ENCODE measurements around the gene ATP6V0D1.

ATP6V0D1 gene

GRCh38 chr16:67444259-67445125 is 36.5 kb downstream of the ATP6V0D1 start:
- no peak for DNase-seq

DNA sequence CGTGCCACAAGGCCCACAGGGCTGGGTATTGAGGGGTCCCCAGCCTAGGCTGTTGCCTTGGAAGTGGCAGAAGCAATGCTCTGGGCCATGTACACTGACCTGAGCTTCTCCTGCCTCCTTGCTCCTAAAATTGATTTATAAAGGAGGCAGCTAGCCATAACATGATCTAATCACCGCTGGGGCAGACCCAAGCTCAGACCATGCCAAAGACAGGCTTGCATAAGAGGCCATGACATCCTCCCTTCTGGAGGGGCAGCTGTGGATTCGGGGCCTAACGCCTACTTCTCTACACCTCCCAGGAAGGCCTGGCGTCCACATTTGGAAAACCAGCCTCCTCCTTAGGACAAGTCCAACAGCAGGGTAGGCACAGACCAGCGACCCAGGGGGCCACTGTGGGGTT is 37.7 kb downstream of the ATP6V0D1 start:
- DNase-seq, result no peak

- DNase-seq, result no peak
These were observed 38.2 kb downstream of the ATP6V0D1 start for GRCh38 chr16:67442581-67443255.

DNA sequence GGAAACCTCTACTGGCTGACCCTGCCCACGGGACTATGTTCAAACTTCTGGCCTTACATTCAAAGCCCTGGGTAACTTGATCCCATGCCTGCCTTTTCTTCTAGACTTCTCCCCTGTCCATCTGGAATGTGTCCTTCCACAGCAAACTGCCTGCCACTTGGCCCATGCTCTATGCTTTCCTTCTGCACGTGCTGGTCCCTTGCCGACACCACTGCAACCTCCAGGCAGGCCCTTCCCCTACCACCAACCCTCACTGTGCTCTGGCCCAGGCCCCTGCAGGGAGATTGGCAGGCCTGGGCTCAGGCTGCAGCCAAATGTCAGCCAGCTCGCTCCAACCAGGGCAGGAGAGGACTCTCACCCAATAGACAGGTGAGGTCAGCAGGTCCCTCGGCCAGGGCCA is 39.0 kb downstream of the ATP6V0D1 start:
- no peak for DNase-seq

GRCh38 chr16:67441271-67441753 is 39.6 kb downstream of the ATP6V0D1 start:
- DNase-seq, result no peak

DNA sequence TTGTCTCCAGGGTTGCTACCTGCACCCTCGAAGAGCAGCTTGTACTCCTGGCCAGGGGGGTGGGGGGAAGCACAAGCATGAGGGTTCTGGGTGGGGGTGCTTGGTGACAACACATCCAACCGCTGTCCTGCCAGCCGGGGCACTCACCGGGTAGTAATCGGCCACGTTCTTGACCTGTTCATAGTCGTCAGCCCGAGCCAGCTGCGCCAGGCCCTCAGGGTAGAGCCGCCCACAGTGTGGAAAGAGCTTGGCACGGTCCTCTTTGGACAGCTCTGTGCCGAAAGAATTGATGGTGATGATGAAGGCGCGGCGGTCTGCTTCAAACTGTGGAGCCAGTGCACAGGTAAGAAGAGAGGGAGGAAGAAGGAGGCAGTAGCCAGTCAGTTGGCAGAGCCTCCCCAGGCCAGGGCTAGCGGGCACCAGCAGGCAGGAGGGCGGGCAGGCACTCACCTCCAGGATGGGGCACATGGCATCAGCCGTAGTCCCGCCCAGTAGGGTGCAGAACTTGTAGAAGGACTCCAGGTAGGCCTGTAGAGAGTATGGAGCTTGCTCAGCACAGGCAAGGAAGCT is 42.0 kb downstream of the ATP6V0D1 start:
- DNase-seq, result no peak

DNA sequence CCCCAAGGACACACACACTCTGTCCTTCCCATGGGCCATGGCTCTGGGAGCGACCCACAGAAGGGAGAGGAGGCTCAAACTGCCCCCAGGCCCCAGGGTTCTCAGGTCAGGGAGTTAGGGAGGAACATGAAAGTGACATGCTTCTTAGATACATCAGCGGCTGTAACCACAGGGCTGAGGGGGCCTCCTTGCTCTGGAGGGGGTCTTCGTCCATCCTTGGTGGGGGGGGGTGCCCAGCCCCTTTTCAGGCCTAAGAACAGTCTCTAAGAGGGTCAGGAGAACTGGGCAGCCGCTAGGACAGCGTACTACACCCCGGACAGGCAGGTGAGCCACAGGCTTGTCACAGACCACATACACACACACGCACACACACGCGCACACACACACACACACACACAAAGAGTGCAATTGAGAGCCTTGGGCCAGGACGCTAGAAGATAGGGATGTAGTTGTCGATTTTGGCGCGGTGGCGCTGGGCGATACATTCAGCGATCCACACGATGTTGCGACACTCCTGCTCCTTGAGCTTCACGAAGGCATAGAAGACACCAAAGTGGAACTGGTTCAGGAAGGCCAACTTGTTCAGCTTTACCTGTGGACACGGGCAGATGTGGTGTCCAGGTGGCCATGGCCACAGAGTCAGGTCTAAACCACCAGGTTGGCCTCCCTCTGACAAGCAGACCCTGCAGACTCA is 42.7 kb downstream of the ATP6V0D1 start:
- no peak for DNase-seq

DNA sequence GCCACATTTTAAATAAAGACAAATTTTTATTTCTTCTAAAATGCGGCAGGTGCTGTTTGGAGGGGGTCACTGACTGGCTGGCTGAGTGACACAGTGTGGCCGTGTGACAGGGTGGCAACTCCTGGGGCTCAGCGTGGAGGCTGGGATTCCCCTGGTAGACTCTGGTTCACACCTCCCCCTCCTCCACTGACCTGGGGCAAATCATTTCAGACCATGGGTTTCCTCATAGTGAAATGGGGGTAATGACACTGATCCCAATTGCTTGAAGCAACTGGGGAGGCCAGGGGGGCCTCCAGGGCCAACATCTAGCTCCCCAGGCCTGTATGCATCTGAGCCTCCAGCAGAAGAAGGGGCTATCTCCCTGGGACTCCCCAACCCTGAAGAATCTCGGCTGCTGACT is 43.4 kb downstream of the ATP6V0D1 start:
- DNase-seq, result no peak

DNA sequence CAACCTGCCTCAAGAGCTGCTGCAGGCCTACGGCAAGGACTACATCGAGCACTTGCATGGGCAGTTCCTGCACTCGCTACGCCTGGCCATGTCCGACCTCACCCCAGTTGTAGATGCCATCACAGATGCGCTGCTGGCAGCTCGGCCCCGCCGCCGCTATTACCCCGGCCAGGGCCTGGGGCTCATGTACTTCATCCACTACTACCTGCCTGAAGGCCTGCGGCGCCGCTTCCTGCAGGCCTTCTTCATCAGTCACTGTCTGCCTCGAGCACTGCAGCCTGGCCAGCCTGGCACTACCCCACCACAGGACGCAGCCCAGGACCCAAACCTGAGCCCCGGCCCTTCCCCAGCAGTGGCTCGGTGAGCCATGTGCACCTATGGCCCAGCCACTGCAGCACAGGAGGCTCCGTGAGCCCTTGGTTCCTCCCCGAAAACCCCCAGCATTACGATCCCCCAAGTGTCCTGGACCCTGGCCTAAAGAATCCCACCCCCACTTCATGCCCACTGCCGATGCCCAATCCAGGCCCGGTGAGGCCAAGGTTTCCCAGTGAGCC is 44.2 kb downstream of the ATP6V0D1 start:
- no peak for DNase-seq

DNA sequence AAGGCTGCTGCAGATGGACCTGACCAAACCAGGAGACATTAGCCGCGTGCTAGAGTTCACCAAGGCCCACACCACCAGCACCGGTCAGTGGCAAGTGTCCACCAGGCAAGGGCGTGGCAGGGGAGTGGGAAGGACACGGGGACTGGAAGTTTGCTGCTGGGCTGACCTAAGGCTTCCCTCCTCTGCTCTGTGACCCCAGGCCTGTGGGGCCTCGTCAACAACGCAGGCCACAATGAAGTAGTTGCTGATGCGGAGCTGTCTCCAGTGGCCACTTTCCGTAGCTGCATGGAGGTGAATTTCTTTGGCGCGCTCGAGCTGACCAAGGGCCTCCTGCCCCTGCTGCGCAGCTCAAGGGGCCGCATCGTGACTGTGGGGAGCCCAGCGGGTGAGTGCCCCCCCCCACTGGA is 45.2 kb downstream of the ATP6V0D1 start:
- no peak for DNase-seq

- no peak for DNase-seq
These were observed 47.7 kb downstream of the ATP6V0D1 start for GRCh38 chr16:67433131-67433719.

- no peak for DNase-seq
These were observed 48.5 kb downstream of the ATP6V0D1 start for GRCh38 chr16:67432506-67432890.

- DNase-seq, result peak in 1 of 3 donors; percentile 44
These were observed 49.0 kb downstream of the ATP6V0D1 start for GRCh38 chr16:67431775-67432505.

- peak; percentile 64 to 82 (median 69) for DNase-seq
These were observed 49.8 kb downstream of the ATP6V0D1 start, which contains the start of gene HSD11B2 for GRCh38 chr16:67430977-67431774. Gene HSD11B2, plus strand, starts transcription at chr16:67431121. Its CDS starts 128 bp downstream, at chr16:67431249.

DNA sequence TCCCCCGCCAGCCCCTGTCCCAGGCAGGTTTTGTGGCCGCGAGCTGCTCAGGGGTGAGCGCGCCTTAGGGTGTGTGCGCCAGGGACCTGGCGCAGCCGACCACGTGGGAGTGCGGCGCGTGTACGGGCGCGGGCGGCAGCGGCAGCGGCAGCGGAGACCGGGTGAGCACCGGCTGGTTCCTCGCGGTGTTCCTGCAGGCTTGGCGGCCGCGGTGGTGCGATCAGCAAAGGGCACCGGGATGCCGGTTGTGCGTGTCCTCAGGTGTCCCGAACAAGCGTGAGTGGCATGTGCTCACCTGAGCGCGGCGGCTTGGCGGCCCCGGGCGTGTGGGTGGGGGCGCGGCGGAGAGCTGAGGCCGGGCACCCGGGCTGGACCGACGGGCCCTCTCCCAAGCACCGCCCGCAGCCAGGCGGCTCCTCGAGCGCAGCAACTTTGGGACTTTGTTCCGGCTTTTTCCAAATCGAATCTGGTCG is 50.4 kb downstream of the ATP6V0D1 start:
- peak in 2 of 3 donors; percentile 45 to 51 for DNase-seq

DNA sequence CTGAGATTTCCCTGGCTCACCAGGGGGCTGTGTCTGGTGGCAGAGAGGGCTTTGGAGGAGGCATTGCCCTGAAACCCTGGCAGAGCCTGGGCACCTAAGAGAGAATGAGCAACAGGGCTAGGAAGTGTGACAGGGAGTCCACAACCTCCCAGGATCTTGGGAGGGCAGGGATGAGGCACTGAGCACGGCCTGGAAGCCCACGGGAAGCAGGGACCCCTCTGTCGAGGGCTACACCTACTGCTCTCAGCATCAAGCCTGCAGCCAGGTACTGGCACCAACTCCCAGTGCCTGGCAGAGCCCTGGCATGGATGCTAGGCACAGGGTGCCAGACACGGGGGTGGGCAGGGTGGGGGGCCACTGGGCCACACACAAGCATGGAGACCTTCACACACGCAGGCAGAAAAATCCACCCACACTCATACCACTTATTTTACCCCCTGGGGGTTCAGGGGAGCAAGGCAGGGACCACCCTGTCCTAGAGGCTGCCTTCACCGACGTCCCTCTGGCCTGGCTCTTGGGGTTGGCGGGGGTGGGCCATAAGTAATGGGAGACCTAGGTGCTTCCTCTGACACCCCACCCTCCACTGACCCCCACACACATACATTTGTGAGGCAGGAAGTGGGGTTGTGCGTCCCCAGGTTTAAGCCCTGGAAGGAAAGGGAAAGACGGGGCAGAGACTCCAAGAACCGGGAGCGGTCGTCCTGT is 51.0 kb downstream of the ATP6V0D1 start:
- DNase-seq, result no peak

GRCh38 chr16:67429053-67429798 is 51.7 kb downstream of the ATP6V0D1 start:
- DNase-seq, result no peak

DNA sequence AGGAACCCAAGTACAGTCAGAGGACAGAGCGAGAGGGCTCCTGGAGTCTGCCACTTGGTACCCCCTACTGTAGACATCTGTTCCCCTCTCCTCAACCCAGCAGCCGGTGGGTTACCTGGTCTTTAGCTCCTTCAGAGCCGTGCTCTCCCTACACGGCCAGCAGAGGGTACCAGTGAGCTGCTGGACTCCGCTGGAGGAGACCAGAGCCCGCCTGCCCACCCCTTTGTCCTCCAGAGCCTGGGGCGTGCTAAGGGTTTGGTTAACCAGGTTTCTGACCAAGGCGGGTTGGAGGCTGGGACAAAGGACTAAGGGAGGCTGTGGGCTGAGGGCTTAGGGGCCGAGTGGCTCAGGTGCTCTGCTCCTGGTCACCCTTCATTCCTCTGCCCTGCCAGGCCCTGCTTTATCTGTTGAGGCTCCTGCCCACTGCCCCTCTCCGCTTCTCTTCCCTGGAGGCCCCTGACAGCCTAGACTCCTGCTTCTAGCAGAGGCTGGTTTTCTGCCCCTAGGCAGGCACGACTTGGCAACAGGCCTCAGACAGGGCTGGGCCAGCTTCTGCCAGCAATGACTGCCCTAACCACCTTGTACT is 52.7 kb downstream of the ATP6V0D1 start:
- peak; percentile 71 to 84 (median 76) for DNase-seq

GRCh38 chr16:67426950-67427349 is 54.0 kb downstream of the ATP6V0D1 start:
- DNase-seq, result no peak

Measured in suppressor macrophage treated with lipopolysaccharide for 1 hour (primary cell).